ENCODE results near the gene RNF167.
"Not testable (repeated sequence)": the region's sequence is repeated elsewhere in the genome, so short reads cannot be mapped to it uniquely, and the experiment has no call there.

The RNF167 gene

DNA sequence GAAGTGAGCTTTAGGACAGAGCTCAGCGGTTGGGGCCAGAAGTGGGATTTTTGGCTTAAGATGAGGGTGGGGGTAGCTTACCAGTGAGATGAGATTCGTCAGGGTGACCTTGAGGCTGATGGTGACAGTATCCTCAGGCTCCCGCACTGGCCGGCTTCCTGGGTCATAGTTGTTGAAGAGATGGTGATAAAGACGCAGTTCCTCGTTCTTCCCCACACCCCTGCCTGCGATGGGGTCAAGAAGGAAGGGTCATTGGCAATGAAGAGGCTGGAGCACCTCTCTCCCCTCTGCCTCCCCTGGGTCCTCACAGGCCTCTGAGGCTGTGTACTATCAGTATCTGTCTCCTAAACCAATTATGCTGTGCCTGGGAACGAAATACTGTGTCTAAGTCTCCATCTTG lies 37.5 kb upstream of the RNF167 start:
- DNase-seq (ENCODE audit: low spot score) (no peak), FAIRE-seq (no peak)

DNA sequence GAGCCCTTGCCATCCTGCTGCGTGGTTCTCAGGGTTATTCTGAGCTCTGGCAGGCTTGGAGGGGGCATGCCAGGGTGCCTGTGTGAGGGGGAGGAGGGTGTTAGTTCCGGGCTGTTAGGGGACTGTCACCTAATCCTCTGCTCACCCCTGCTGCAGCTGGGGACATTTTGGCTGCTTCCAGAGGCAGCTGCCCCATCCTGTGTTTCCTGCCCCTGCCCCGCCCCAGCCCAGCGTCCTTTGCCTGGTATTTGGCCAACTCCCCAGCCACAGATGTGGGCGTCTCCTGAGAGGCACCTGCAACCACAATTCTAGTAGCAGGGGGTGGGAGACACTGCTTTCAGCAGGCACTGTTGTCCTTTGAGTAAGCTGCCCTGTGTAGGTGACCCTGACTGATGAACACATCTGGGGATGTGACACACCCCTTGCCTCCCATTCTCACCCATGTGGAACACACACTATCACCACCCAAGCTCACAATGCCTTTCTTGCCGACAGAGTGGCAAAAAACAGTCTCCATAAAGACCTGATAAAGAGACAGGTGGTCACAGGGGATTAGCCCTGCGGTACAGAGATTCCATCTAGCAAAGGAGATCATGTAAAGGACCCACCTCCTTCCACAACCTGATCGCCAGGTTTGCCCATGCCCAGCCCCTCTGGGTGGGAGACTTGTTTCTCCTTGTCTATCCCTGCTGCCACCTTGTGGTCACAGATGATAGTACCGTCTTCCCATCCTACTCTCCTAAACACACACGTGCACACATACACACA lies 36.8 kb upstream of the RNF167 start, which contains the start of gene CHRNE:
CHRNE (minus strand) TSS at position 48 of the 768 bp plus-strand sequence; CDS start at position 13, 35 bp downstream.
- no peak for FAIRE-seq

DNA sequence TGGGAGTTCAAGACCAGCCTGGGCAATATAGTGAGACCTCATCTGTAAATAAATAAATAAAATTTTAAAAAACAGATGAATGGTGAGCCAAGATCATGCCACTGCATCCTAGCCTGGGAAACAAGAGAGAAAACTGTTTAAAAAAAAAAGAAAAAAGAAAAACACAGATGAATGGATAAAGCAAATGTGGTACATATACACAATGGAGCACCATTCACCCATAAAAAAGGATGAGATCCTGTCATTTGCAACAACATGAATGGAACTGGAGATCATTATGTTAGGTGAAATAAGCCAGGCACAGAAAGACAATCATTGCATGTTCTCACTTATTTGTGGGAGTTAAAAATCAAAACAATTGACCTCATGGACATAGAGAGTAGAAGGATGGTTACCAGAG lies 33.4 kb upstream of the RNF167 start:
- FAIRE-seq; DNase-seq (ENCODE audit: low spot score): not testable (repeated sequence)

More for the DNA sequence above, 36.8 kb upstream of the RNF167 start, which contains the start of gene CHRNE:
- peak; percentile 44 for DNase-seq (ENCODE audit: low spot score)

DNA sequence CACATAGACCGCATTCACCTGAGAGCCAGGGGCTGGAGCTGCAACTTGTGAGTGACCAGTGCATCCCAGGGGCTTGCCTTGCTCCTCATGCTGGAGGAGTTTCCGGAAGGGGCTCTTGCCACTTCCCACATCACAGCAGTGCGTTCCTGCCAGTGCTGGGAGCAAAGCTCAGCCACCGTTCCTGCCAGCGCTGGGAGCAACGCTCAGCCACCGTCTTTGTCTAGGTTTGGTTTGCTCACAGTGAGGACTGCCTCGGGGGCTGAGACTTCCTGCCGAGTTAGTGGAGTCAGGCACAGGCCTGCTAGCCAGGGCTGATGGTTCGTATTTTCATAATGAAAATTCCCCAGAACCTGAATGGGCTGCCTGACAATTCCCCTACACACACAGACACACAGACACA lies 31.8 kb upstream of the RNF167 start:
- no peak for FAIRE-seq
- DNase-seq (ENCODE audit: low spot score): no peak

DNA sequence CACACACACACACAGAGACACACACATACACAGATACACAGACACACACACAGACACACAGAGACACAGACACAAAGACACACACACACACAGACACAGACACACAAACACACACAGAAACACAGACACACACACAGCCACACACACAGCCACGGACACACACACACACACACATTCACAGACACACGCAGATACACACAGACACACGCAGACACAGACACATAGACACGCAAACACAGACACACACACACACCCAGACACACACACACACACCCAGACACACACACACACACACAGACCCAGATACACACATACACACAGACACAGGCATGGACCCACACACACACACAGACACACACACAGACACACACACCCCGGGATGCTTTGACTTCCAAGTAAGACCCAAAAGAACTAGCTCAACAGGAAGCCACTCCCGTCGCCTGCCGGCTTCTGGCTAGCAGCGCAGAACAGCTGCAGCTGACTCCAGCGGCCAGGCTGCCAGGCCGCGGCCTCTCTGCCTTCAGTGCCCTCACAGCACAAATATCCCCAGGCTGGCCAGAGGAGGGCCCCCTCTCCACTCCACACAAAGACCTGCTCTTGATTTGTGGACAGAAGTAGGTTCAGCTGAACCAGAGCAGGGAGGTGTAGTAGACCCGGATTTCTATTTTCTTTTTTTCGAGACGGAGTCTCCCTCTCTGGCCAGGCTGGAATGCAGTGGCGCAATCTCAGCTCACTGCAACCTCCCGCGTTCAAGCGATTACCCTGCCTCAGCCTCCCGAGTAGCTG lies 31.2 kb upstream of the RNF167 start:
- peak; percentile 44 for DNase-seq (ENCODE audit: low spot score)
- no peak for FAIRE-seq

DNA sequence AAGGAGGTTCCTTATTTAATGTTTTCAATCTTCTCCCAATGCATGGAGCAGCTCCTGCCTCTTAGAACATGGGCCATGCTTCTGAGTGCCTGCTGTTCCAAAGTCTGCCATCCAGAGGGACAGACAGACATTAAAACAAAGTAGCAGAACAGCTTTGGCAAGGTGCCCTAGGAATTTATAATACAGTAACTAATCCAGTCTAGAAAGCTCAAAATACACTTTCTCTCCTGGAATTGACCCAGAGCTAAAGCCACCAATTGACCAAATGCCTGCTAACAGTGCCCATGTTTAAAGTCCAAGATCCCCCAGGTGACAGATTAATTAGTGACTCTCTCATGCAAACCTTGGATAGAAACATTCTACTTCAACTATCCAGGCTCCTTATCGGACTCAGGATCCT lies 26.1 kb upstream of the RNF167 start:
- DNase-seq (ENCODE audit: low spot score) (no peak), FAIRE-seq (no peak)

DNA sequence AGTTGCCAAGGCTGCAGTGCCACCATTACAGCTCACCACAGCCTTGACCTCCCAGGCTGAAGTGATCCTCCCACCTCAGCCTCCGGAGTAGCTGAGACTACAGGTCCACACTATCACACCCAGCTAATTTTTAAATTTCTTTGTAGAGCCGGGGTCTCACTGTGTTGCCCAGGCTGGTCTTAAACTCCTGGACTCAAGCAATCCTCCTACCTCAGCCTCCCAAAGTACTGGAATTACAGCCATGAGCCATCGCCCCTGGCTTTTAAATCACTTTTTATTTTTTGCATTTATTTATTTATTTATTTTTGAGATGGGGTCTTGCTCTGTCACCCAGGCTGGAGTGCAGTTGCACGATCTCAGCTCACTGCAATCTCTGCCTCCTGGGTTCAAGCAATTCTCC lies 25.5 kb upstream of the RNF167 start:
- not testable (repeated sequence) for DNase-seq (ENCODE audit: low spot score); FAIRE-seq

DNA sequence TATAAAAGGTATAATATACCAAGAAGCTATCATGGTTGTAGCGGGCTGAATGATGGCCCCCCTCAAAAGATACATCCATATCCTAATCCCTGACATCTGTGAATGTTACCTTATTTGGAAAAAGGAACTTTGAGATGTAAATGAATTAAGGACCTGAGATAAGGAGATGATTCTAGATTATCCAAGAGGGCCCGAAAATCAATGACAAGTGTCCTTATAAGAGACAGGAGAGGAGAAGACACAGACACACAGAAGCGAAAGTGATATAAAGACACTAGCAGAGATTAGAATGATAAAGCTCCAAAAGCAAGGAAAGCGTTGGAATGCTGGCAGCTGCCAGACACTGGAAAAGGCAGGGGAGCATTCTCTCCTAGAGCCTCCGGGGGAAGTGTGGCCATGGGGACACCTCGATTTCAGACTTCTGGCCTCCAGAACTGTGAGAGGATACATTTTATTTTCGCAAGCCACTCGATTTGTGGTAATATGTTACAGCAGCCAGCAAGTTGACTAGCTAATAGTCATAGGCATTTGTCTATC lies 20.5 kb upstream of the RNF167 start:
- FAIRE-seq (no peak), DNase-seq (ENCODE audit: low spot score) (no peak)

DNA sequence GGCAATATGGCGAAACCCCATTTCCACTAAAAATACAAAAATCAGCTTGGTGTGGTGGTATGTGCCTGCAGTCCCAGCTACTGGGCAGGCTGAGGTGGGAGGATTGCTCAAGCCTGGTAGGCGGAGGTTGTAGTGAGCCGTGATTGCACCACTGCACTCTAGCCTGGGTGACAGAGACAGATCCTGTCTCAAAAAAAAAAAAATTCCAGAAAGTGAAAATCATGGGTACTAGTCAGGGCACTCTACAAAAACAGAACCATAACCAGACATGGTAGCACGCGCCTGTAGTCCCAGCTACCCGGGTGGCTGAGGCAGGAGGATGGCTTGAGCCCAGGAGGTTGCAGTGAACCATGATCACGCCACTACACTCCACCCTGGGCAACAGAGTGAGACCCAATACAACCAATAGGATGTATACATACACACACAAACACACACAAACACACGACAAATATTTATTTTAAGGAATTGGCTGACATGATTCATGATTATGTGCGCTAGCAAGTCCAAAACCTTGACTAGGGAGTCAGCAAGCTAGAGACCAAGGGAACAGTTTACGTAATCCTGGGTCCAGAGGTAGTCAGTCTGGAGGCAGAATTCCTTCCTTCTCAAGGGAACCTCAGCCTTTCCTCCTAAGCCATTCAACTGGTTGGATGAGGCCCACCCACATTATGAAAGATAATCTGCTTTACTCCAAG lies 19.6 kb upstream of the RNF167 start:
- FAIRE-seq (no peak), DNase-seq (ENCODE audit: low spot score) (no peak)

DNA sequence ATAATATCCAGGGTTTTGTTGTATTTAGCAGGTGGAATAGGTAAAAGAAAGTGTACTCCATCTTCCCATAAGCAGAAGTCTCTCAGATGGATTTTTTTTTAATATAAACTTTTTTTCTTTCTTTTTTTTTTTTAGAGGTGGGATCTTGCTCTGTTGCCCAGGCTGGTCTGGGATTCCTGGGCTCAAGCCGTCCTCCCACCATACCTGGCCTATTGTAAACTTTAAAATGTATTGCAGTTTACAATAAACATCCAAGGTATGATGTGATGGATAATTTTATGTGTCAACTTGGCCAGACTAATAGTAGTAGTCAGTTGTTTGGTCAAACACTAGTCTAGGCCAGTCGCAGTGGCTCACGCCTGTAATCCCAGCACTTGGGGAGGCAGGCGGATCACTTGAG lies 18.7 kb upstream of the RNF167 start:
- no peak for FAIRE-seq
- DNase-seq (ENCODE audit: low spot score): no peak

DNA sequence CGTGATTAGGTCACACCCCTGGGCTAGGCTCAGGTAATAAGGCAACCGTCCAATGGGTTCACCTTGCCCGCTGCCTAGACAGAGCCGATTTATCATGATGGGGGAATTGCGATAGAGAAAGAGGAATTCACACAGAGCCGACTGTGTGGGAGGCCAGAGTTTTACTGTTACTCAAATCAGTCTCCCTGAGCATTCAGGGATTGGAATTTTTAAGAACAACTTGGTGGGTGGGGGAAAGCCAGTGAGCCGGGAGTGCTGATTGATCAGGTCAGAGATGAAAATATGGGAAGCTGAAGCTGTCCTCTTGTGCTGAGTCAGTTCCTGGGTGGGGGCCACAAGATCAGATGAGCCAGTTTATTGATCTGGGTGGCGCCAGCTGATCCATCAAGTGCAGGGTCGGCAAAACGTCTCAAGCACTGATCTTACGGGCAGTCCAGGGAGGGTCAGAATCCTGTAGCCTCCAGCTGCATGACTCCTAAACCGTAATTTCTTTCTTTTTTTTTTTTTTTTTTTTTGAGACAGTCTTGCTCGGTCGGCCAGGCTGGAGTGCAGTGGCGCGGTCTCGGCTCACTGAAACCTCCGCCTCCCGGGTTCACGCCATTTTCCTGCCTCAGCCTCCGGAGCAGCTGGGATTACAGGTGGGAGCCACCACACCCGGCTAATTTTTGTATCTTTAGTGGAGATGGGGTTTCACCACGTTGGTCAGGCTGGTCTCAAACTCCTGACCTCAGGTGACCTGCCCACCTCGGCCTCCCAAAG lies 13.3 kb upstream of the RNF167 start:
- not testable (repeated sequence) for DNase-seq (ENCODE audit: low spot score); FAIRE-seq

DNA sequence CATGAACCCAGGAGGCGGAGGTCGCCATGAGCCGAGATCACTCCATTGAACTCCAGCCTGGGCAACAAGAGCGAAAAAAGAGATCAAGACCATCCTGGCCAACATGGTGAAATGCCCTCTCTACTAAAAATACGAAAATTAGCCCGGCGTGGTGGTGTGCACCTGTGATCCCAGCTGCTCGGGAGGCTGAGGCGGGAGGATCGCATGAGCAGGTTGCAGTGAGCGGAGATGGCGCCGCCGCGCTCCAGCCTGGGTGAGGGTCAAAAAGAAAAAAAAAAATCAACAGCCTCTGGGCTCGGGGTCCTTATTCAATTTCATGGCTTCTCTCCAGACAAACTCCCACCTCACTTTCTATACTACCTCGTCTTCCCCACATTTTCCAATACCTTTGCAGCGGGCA lies 11.2 kb upstream of the RNF167 start:
- FAIRE-seq: no peak
- no peak for DNase-seq (ENCODE audit: low spot score)

DNA sequence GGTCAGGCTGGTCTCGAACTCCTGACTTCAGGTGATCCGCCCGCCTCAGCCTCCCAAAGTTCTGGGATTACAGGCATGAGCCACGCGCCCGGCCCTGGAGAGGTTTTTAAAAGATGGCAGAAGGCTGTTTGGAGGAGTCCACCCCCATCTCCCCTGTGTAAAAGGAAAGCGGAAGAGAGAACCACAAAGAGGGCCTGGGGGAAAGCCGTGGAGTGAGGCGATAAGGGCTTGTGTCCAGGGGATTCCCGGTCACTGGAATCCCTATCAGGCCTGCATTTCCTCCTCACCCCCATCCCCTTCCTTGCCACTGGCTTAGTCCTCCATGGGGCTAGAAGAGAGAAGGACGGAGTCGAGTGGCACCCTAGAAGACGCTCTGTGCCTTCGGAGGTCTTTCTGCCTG lies 8.1 kb upstream of the RNF167 start, which contains the start of gene GP1BA:
GP1BA (plus strand) TSS at position 315 of the 400 bp plus-strand sequence. CDS start 328 bp downstream, outside the sequence.
- FAIRE-seq (no peak), DNase-seq (ENCODE audit: low spot score) (no peak)

DNA sequence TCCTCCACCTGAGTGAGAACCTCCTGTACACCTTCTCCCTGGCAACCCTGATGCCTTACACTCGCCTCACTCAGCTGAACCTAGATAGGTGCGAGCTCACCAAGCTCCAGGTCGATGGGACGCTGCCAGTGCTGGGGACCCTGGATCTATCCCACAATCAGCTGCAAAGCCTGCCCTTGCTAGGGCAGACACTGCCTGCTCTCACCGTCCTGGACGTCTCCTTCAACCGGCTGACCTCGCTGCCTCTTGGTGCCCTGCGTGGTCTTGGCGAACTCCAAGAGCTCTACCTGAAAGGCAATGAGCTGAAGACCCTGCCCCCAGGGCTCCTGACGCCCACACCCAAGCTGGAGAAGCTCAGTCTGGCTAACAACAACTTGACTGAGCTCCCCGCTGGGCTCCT lies 7.3 kb upstream of the RNF167 start:
- FAIRE-seq (no peak), DNase-seq (ENCODE audit: low spot score) (no peak)

DNA sequence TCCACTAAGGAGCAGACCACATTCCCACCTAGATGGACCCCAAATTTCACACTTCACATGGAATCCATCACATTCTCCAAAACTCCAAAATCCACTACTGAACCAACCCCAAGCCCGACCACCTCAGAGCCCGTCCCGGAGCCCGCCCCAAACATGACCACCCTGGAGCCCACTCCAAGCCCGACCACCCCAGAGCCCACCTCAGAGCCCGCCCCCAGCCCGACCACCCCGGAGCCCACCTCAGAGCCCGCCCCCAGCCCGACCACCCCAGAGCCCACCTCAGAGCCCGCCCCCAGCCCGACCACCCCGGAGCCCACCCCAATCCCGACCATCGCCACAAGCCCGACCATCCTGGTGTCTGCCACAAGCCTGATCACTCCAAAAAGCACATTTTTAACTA lies 6.4 kb upstream of the RNF167 start:
- no peak for FAIRE-seq
- DNase-seq (ENCODE audit: low spot score): no peak

DNA sequence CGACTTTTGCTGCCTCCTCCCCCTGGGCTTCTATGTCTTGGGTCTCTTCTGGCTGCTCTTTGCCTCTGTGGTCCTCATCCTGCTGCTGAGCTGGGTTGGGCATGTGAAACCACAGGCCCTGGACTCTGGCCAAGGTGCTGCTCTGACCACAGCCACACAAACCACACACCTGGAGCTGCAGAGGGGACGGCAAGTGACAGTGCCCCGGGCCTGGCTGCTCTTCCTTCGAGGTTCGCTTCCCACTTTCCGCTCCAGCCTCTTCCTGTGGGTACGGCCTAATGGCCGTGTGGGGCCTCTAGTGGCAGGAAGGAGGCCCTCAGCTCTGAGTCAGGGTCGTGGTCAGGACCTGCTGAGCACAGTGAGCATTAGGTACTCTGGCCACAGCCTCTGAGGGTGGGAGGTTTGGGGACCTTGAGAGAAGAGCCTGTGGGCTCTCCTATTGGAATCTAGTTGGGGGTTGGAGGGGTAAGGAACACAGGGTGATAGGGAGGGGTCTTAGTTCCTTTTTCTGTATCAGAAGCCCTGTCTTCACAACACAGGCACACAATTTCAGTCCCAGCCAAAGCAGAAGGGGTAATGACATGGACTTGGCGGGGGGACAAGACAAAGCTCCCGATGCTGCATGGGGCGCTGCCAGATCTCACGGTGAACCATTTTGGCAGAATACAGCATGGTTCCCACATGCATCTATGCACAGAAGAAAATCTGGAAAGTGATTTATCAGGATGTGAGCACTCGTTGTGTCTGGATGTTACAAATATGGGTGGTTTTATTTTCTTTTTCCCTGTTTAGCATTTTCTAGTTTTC lies 5.7 kb upstream of the RNF167 start:
- peak; percentile 84 for FAIRE-seq
- peak; percentile 83 for DNase-seq (ENCODE audit: low spot score)

DNA sequence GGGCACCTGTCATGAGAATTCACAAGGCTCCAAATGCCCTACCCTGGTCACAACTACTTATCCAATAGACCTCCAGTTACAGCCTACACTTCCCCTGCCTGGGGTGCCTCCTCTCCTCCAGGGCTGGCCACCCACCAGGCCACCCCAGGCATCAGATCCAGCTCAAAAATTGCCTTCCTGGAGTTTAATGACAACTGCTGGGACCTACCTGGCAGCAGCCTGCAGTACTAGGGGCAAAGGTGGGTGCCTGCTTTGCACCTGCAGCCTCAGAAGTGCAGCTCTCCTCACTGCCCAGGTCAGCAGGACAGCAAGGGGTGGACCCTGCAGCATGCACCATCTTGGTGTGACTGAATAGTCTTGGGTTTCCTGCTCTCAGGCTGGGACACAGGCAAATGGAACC lies 4.4 kb upstream of the RNF167 start:
- no peak for FAIRE-seq
- no peak for DNase-seq (ENCODE audit: low spot score)

DNA sequence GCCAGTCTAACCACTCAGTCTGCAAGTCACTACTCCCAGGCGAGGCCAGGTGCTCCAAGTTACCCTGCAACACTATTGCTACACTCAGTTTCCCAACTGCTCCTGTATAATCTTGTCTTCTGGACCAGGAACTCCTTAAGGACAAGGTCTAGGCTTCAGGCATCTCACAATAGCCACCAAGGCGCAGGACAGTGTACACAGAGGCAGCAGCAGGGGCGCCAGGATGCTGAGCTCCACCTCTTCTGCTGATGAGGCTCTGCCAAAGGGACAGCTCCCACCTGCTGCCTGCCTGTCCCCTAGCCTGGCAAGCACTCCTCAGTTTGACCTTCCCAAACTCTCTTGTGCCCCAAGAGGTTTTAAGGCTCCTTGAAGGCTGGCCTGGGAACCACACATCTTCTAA lies 3.6 kb upstream of the RNF167 start:
- DNase-seq (ENCODE audit: low spot score) (no peak), FAIRE-seq (no peak)

DNA sequence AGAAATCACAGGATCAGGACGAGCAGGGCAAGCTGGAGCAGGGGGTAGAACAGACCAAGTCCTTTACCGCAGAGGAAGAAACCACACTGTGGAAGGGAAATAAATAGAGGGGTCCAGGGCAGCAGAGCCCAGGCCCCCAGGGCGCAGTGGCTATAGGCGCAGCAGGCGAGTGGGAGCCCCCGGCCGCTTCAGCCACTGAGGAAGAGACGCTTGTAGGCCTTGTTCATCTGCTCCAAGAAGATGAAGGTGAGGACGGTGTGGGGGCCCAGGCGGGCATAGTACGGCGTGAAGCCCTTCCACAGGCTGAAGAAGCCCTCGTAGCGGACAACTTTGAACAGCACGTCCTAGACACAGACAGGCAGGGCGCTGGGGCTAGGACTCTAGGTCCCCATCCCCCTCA lies 2.5 kb upstream of the RNF167 start:
- no peak for FAIRE-seq
- no peak for DNase-seq (ENCODE audit: low spot score)

DNA sequence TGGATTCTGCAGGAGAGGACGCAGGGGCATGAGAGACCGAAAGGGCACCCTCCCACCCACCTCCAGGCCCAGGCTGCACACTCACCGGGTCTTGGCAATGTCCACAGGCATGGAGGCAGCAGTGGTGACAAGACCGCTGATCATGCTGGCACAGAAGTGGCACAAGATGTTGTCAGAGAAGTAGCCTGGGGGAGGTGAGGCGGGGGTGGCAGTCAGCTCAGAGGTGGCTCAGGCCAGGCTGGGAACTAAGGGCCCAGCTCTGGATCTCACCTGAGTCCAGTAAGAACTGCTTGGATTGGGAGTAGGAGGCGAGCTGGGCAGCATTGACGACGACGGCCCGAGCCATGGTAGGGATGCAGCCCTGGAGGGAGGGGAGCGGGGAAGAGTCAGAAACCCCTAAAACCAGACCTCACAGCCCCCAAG lies 2.0 kb upstream of the RNF167 start:
- no peak for DNase-seq (ENCODE audit: low spot score)
- FAIRE-seq: no peak
